NT2/D1 (cell line): Measurements from ENCODE around the gene DDX3X.

Source experiments
- SUZ12 ChIP-seq: IDR thresholded peaks from 2 replicates; pipeline ENCODE4 v1.6.1; 2011; ENCODE audit not compliant: insufficient read length, insufficient read depth; ENCODE audit errors: extremely low read depth
- YY1 ChIP-seq: IDR thresholded peaks from 2 replicates; pipeline ENCODE4 v1.6.1; 2011; ENCODE audit not compliant: insufficient read length, insufficient read depth
- ZNF274 ChIP-seq: IDR thresholded peaks from 2 replicates; pipeline ENCODE4 v1.6.1; 2011; ENCODE audit warnings: mild to moderate bottlenecking, low read depth, low read length

GRCh38 chrX:41329101-41329500 is 4.9 kb upstream of the DDX3X start:
- TF ChIP-seq SUZ12 (no peak), YY1 (no peak), ZNF274 (no peak)
